Colonic mucosa (tissue), 4 donors: ENCODE data around the gene HERC2. TPM values are rescaled to one million over a fixed set of nuclear protein-coding genes. Genes with fewer than 3 reads are reported as not detected.
"Not testable (repeated sequence)": the region's sequence is repeated elsewhere in the genome, so short reads cannot be mapped to it uniquely, and the experiment has no call there.

Experiments used
- DNase-seq: peaks from one replicate; pipeline ENCODE4 v3.0.0-alpha.2; 2020
- H3K27ac ChIP-seq: fragments of 200-600 bp; one replicate; pipeline ENCODE4 v1.8.0; 2021
- H3K27me3 ChIP-seq: fragments of 200-600 bp; one replicate; pipeline ENCODE4 v1.8.0; 2021
- H3K36me3 ChIP-seq: fragments of 200-600 bp; one replicate; pipeline ENCODE4 v1.8.0; 2021
- H3K4me1 ChIP-seq: fragments of 200-600 bp; one replicate; pipeline ENCODE4 v1.8.0; 2021; ENCODE audit warnings: mild to moderate bottlenecking
- H3K4me3 ChIP-seq: fragments of 200-600 bp; one replicate; pipeline ENCODE4 v1.8.0; 2021
- H3K9ac ChIP-seq, 2 donors: one replicate each; pipeline ENCODE4 v1.7.0; 2013; ENCODE audit warnings: control low read depth in 2 of 2, low read depth in 2 of 2, low read length in 2 of 2
- H3K9me3 ChIP-seq: fragments of 200-600 bp; one replicate; pipeline ENCODE4 v1.8.0; 2021
- intact Hi-C: fragments of 100-400 bp; cut with DNase I; formaldehyde crosslinking; loops from one replicate; pipeline ENCODE4 v1.14.1; 2022
- total RNA-seq, 2 donors: library from RNA; stranded (reverse); fragmentation: NEBNext Ultra II Directional in 1 of 2; extraction: Animal tissue kit (Norgen Biotek cat#: 25700) in 1 of 2; gene quantifications; one replicate each; pipeline ENCODE4 v1.2.1, GENCODE V29; 2021
- TF ChIP-seq, protein P1 (sequence below): fragments of 200-600 bp; IDR thresholded peaks from one replicate; pipeline ENCODE4 v1.8.0; 2022; ENCODE audit warnings: antibody characterized with exemption, mild to moderate bottlenecking
- donor health status: healthy.
- donor health status: DM: no; HTN: no; CAD: no.
- donor health status: DM: no; HTN: no; CAD: no.

HERC2 gene
- total RNA-seq, 2 donors from 2014 or later = 50.8 to 71.2 TPM

GRCh38 chr15:28169366-28169765 is 152.6 kb downstream of the HERC2 start:
- Histone ChIP-seq H3K27ac (no peak overlapping the region), H3K4me3 (no peak overlapping the region), H3K27me3 (no peaks in the 10 kb centered on the region), H3K4me1 (no peaks in the 10 kb centered on the region), H3K36me3 (peaks cover 8% of the 10 kb centered on the region), H3K9ac (no peak overlapping the region), H3K9me3 (no peaks in the 10 kb centered on the region)
- intact Hi-C loops = no loop called here
- TF ChIP-seq, protein P1, sequence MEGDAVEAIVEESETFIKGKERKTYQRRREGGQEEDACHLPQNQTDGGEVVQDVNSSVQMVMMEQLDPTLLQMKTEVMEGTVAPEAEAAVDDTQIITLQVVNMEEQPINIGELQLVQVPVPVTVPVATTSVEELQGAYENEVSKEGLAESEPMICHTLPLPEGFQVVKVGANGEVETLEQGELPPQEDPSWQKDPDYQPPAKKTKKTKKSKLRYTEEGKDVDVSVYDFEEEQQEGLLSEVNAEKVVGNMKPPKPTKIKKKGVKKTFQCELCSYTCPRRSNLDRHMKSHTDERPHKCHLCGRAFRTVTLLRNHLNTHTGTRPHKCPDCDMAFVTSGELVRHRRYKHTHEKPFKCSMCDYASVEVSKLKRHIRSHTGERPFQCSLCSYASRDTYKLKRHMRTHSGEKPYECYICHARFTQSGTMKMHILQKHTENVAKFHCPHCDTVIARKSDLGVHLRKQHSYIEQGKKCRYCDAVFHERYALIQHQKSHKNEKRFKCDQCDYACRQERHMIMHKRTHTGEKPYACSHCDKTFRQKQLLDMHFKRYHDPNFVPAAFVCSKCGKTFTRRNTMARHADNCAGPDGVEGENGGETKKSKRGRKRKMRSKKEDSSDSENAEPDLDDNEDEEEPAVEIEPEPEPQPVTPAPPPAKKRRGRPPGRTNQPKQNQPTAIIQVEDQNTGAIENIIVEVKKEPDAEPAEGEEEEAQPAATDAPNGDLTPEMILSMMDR = no peak
- DNase-seq = no peak

GRCh38 chr15:28168405-28169121 is 153.4 kb downstream of the HERC2 start:
- intact Hi-C loops, H3K9me3 ChIP-seq, H3K4me1 ChIP-seq, H3K9ac ChIP-seq, DNase-seq, H3K27me3 ChIP-seq, H3K27ac ChIP-seq, H3K4me3 ChIP-seq: not testable (repeated sequence)
- H3K36me3 ChIP-seq = peaks cover 11% of the 10 kb centered on the region

- TF ChIP-seq, protein P1 = no peak
- no peak for DNase-seq
- intact Hi-C loops = no loop called here
- Histone ChIP-seq H3K36me3 (peaks cover 16% of the 10 kb centered on the region), H3K9ac (no peak overlapping the region), H3K4me3 (no peak overlapping the region), H3K9me3 (no peaks in the 10 kb centered on the region), H3K27me3 (no peaks in the 10 kb centered on the region), H3K27ac (no peak overlapping the region), H3K4me1 (no peaks in the 10 kb centered on the region)
Observed at GRCh38 chr15:28167042-28167441, 154.9 kb downstream of the HERC2 start.

GRCh38 chr15:28165791-28166190 is 156.2 kb downstream of the HERC2 start:
- Histone ChIP-seq H3K9ac (no peak overlapping the region), H3K9me3 (no peaks in the 10 kb centered on the region), H3K27ac (no peak overlapping the region), H3K36me3 (peaks cover 16% of the 10 kb centered on the region), H3K4me3 (no peak overlapping the region), H3K27me3 (no peaks in the 10 kb centered on the region), H3K4me1 (no peaks in the 10 kb centered on the region)
- intact Hi-C loops = no loop called here
- TF ChIP-seq, protein P1 = no peak
- no peak for DNase-seq

DNA sequence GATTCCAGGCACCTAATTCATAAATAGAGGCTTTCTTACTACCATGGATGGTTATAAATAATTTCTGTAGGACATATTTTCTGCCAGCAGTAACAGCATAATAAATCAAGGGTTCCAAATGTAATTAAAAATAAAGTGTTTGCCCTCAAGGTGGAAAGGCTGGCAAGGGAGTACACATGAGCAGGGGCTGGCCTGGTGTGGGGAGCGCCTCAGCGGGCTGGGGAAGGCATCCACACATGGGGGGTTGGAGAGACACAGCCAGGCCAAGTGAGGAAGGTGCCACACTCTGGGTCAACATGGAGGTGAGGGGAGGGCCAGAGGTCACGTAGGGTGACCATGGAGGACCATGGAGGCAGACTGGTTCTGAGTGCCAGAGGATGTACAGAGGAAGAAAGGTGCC is 157.1 kb downstream of the HERC2 start:
- TF ChIP-seq, protein P1 = no peak
- Histone ChIP-seq H3K4me1 (no peaks in the 10 kb centered on the region), H3K27ac (no peak overlapping the region), H3K9me3 (no peaks in the 10 kb centered on the region), H3K27me3 (no peaks in the 10 kb centered on the region), H3K36me3 (peaks cover 16% of the 10 kb centered on the region), H3K9ac (no peak overlapping the region), H3K4me3 (no peak overlapping the region)
- intact Hi-C loops = no loop called here
- no peak for DNase-seq

- H3K9ac ChIP-seq = no peak overlapping the region
- no peak overlapping the region for H3K4me3 ChIP-seq
- H3K9me3 ChIP-seq = no peaks in the 10 kb centered on the region
- H3K27ac ChIP-seq = no peak overlapping the region
- DNase-seq = no peak
- no peaks in the 10 kb centered on the region for H3K27me3 ChIP-seq
- intact Hi-C loops = no loop called here
- no peaks in the 10 kb centered on the region for H3K4me1 ChIP-seq
- no peaks in the 10 kb centered on the region for H3K36me3 ChIP-seq
- TF ChIP-seq, protein P1 = no peak
Observed at GRCh38 chr15:28154283-28154682, 167.7 kb downstream of the HERC2 start.
